ENCODE results near the gene CDKL5. TPM values are rescaled to one million over a fixed set of nuclear protein-coding genes. Genes with fewer than 3 reads are reported as not detected.

The CDKL5 gene
- total RNA-seq, 6 donors from 2014 or later: 17.8 to 47.1 (median 23.4) TPM

DNA sequence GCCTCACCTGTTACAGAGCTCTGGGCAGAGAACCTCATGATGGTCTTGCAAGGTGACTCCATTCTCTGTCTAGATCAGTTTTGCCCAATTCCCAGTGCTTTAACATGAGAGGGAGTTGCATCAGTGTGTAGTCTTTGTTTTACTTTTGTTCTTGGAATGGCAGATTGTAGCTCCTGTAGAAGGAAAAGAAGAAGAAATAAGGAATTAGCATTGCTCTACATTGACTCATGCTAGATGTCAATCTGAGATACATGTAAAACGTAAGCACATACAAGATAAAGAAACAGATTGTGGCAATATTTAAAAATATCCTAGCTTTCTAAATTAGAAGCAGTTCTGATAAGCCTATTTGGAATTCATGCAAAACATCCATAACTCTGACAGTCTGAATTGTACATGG, 266.0 kb downstream of the CDKL5 start:
- Histone ChIP-seq H3K4me1 (no peaks in the 10 kb centered on the region), H3K27ac (no peak overlapping the region), H3K4me3 (no peak overlapping the region), H3K9me3 (no peaks in the 10 kb centered on the region), H3K27me3 (no peaks in the 10 kb centered on the region), H3K36me3 (no peaks in the 10 kb centered on the region)
- WGBS, 2 donors: 71 to 82% methylated on average over 1 of the region's 1 CpG
- TF ChIP-seq CTCF (IDR thresholded peaks at IDR 0.05): no peak
- no peak for TF ChIP-seq EP300 (IDR thresholded peaks at IDR 0.05)
- no peak for TF ChIP-seq POLR2AphosphoS5 (IDR thresholded peaks at IDR 0.05)
- TF ChIP-seq POLR2A (IDR thresholded peaks at IDR 0.05): no peak
- ATAC-seq (ENCODE audit: low FRiP score in 2 of 2): no peak
- no peak for DNase-seq

- WGBS, 2 donors: 87 to 97% methylated on average over 4 of the region's 4 CpGs
- no peak for ATAC-seq (ENCODE audit: low FRiP score in 2 of 2)
- no peak overlapping the region for H3K27ac ChIP-seq
Measured at GRCh38 chrX:18692541-18692940, 267.1 kb downstream of the CDKL5 start.

DNA sequence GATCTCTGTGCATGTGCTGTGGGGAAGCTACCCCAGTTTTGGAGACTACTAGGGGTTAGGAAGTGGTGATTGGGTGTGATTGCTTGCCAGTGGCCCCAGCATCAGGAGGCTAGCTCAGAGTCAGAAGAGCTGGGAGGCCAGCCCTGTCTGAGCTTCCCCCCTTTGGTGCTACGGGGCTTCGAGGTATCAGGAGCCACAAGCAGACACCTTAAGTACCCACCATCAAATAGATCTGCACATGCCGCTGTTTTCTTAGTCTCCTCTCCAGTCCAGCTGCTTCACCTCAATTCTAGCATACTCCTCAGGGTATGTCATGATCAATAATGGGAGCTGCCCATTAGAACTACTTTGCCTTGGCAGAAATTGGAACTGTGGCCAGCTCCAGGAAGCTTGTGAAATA, 271.2 kb downstream of the CDKL5 start:
- Histone ChIP-seq H3K9me3 (no peaks in the 10 kb centered on the region), H3K27ac (no peak overlapping the region), H3K36me3 (no peaks in the 10 kb centered on the region), H3K4me3 (no peak overlapping the region), H3K27me3 (no peaks in the 10 kb centered on the region), H3K4me1 (peaks cover 0 to 4% (median 0%) of the 10 kb centered on the region in 4 donors)
- WGBS, 2 donors: 89 to 100% methylated on average over 3 of the region's 3 CpGs
- ATAC-seq (ENCODE audit: low FRiP score in 2 of 2): no peak
- TF ChIP-seq CTCF (IDR thresholded peaks at IDR 0.05) (no peak), POLR2A (IDR thresholded peaks at IDR 0.05) (no peak), EP300 (IDR thresholded peaks at IDR 0.05) (no peak), POLR2AphosphoS5 (IDR thresholded peaks at IDR 0.05) (no peak)
- no peak for DNase-seq

More at GRCh38 chrX:18692541-18692940, 267.1 kb downstream of the CDKL5 start:
- Histone ChIP-seq H3K9me3 (no peaks in the 10 kb centered on the region), H3K4me1 (no peaks in the 10 kb centered on the region), H3K36me3 (no peaks in the 10 kb centered on the region), H3K27me3 (no peaks in the 10 kb centered on the region), H3K4me3 (no peak overlapping the region)
- no peak for TF ChIP-seq POLR2A (IDR thresholded peaks at IDR 0.05)
- no peak for TF ChIP-seq CTCF (IDR thresholded peaks at IDR 0.05)
- TF ChIP-seq POLR2AphosphoS5 (IDR thresholded peaks at IDR 0.05): no peak
- no peak for TF ChIP-seq EP300 (IDR thresholded peaks at IDR 0.05)
- no peak for DNase-seq

- Histone ChIP-seq H3K4me3 (no peak overlapping the region), H3K9me3 (no peaks in the 10 kb centered on the region), H3K36me3 (no peaks in the 10 kb centered on the region), H3K27ac (no peak overlapping the region), H3K27me3 (no peaks in the 10 kb centered on the region), H3K4me1 (peaks cover 0 to 13% (median 6%) of the 10 kb centered on the region in 4 donors)
- WGBS, 2 donors: 82% methylated on average over 6 to 12 of the region's 12 CpGs
- TF ChIP-seq CTCF (IDR thresholded peaks at IDR 0.05) (no peak), POLR2AphosphoS5 (IDR thresholded peaks at IDR 0.05) (no peak), EP300 (IDR thresholded peaks at IDR 0.05) (no peak), POLR2A (IDR thresholded peaks at IDR 0.05) (no peak)
- ATAC-seq (ENCODE audit: low FRiP score in 2 of 2) (no peak), DNase-seq (no peak)
Measured at GRCh38 chrX:18698737-18699650, 273.6 kb downstream of the CDKL5 start.

Data from upper lobe of left lung (tissue), 6 donors.